ENCODE data around the gene KLHL40. TPM values are rescaled to one million over a fixed set of nuclear protein-coding genes. Genes with fewer than 3 reads are reported as not detected.
A peak's percentile ranks its signal among the peaks of the same experiment; 100 is the strongest.

Gene KLHL40
- total RNA-seq, 1 donor, result not detected

- no peaks in the 10 kb centered on the region for H3K79me2 ChIP-seq (ENCODE audit: insufficient read depth, low read length)
- H2AFZ ChIP-seq (ENCODE audit: low read length), result no peak overlapping the region
- H3K4me1 ChIP-seq (ENCODE audit: insufficient read depth, low read length), result peaks cover 15% of the 10 kb centered on the region
- no peaks in the 10 kb centered on the region for H3K9me3 ChIP-seq (ENCODE audit: low read depth, low read length)
- no peak for DNase-seq (ENCODE audit: insufficient read length, low spot score, missing footprints)
- H3K4me3 ChIP-seq (ENCODE audit: insufficient read depth, low read length), result no peak overlapping the region
- peaks cover 2% of the 10 kb centered on the region for H4K20me1 ChIP-seq (ENCODE audit: insufficient read depth, low read length)
- H3K4me2 ChIP-seq (ENCODE audit: insufficient read depth, low read length), result no peak overlapping the region
- no peaks in the 10 kb centered on the region for H3K36me3 ChIP-seq (ENCODE audit: insufficient read depth, low read length)
- TF ChIP-seq, protein P1, sequence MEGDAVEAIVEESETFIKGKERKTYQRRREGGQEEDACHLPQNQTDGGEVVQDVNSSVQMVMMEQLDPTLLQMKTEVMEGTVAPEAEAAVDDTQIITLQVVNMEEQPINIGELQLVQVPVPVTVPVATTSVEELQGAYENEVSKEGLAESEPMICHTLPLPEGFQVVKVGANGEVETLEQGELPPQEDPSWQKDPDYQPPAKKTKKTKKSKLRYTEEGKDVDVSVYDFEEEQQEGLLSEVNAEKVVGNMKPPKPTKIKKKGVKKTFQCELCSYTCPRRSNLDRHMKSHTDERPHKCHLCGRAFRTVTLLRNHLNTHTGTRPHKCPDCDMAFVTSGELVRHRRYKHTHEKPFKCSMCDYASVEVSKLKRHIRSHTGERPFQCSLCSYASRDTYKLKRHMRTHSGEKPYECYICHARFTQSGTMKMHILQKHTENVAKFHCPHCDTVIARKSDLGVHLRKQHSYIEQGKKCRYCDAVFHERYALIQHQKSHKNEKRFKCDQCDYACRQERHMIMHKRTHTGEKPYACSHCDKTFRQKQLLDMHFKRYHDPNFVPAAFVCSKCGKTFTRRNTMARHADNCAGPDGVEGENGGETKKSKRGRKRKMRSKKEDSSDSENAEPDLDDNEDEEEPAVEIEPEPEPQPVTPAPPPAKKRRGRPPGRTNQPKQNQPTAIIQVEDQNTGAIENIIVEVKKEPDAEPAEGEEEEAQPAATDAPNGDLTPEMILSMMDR (IDR thresholded peaks at IDR 0.05; ENCODE audit: extremely low read depth, low read depth, low read length), result no peak
- no peak overlapping the region for H3K27ac ChIP-seq (ENCODE audit: low read depth, low read length)
- H3K27me3 ChIP-seq (ENCODE audit: insufficient read depth, low read length), result peaks cover 18% of the 10 kb centered on the region
Measured at GRCh38 chr3:42681361-42682038, 3.8 kb upstream of the KLHL40 start.

DNA sequence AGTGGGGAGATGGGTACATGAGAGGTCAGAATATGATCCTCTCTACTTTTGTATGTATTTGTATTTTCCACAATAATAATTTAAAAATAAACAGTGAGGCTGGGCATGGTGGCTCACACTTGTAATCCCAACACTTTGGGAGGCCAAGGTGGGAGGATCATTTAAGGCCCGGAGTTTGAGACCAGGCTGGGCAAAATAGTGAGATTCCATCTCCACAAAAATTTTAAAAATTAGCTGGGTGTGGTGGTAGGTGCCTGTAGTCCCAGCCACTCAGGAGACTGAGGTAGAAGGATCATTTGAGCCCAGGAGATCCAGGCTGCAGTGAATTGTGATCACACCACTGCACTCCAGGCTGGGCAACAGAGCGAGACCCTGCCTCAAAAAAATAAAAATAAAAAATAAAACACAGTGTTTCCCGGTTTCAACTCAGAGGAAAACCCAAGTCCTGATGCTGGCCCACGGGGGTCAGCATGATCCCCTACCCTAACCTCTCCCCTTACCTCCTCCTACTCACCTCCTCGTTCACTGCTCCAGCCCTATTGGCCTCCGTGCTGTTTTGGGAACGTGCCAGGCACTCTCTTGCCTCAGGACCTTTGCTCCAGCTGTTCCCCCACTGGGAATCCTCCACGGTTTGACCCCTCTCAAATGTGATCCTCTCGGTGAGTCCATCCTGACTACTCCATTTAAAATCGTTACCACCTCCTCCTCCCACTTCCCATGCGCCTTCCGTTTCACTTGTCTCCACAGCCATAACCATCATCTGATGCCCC is 2.9 kb upstream of the KLHL40 start:
- Histone ChIP-seq H3K4me3 (ENCODE audit: insufficient read depth, low read length) (no peak overlapping the region), H3K4me2 (ENCODE audit: insufficient read depth, low read length) (no peak overlapping the region), H3K36me3 (ENCODE audit: insufficient read depth, low read length) (no peaks in the 10 kb centered on the region), H4K20me1 (ENCODE audit: insufficient read depth, low read length) (peaks cover 2% of the 10 kb centered on the region), H3K27ac (ENCODE audit: low read depth, low read length) (no peak overlapping the region), H3K27me3 (ENCODE audit: insufficient read depth, low read length) (peaks cover 25% of the 10 kb centered on the region), H3K4me1 (ENCODE audit: insufficient read depth, low read length) (peaks cover 15% of the 10 kb centered on the region), H3K79me2 (ENCODE audit: insufficient read depth, low read length) (no peaks in the 10 kb centered on the region), H2AFZ (ENCODE audit: low read length) (no peak overlapping the region), H3K9me3 (ENCODE audit: low read depth, low read length) (no peaks in the 10 kb centered on the region)
- no peak for DNase-seq (ENCODE audit: insufficient read length, low spot score, missing footprints)
- TF ChIP-seq, protein P1 (IDR thresholded peaks at IDR 0.05; ENCODE audit: extremely low read depth, low read depth, low read length), result no peak

DNA sequence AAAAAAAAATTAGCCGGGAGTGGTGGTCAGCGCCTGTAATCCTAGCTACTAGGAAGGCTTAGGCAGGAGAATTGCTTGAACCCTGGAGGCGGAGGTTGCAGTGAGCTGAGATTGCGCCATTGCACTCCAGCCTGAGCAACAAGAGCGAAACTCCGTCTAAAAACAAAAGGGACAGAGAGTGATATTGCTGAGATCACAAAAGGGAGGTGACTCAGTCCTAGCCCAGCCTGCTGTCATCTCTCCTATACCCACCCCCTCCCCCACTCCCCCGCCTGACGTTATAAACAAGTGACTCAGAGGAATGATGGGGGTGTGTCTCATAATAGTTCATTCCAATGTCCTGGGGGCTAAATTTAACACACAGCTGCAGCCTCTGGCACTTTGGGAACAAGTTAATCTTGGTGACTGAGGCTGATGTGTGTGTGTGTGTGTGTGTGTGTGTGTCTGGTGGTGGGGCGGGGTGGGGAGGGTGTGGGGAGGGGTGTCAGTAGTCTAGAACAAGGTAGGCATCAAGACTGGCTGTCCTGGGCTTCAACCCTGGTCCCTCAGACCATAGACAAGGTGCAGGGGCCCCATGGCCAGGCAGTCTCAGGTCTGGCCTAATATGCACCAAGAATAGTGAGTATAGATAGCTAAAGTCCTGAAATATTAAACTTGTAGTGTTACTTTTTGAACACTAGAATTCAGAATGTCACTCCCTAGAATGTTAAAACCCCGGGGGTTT is 1.3 kb upstream of the KLHL40 start:
- no peak overlapping the region for H2AFZ ChIP-seq (ENCODE audit: low read length)
- peak overlapping the region; percentile 39 for H3K4me2 ChIP-seq (ENCODE audit: insufficient read depth, low read length)
- DNase-seq (ENCODE audit: insufficient read length, low spot score, missing footprints), result peak; percentile 100
- H3K27me3 ChIP-seq (ENCODE audit: insufficient read depth, low read length), result peaks cover 26% of the 10 kb centered on the region
- H3K79me2 ChIP-seq (ENCODE audit: insufficient read depth, low read length), result no peaks in the 10 kb centered on the region
- no peaks in the 10 kb centered on the region for H3K36me3 ChIP-seq (ENCODE audit: insufficient read depth, low read length)
- TF ChIP-seq, protein P1 (IDR thresholded peaks at IDR 0.05; ENCODE audit: extremely low read depth, low read depth, low read length), result no peak
- no peak overlapping the region for H3K4me3 ChIP-seq (ENCODE audit: insufficient read depth, low read length)
- peaks cover 15% of the 10 kb centered on the region for H3K4me1 ChIP-seq (ENCODE audit: insufficient read depth, low read length)
- H4K20me1 ChIP-seq (ENCODE audit: insufficient read depth, low read length), result peaks cover 2% of the 10 kb centered on the region
- no peak overlapping the region for H3K27ac ChIP-seq (ENCODE audit: low read depth, low read length)
- no peaks in the 10 kb centered on the region for H3K9me3 ChIP-seq (ENCODE audit: low read depth, low read length)
